CD14-positive monocyte (primary cell): Measurements from ENCODE around the gene PIK3CD. TPM values are rescaled to one million over a fixed set of nuclear protein-coding genes. Genes with fewer than 3 reads are reported as not detected.

Source experiments
- DNase-seq, 3 donors: peaks; one replicate each; pipeline ENCODE4 v3.0.0-alpha.2; 2011 to 2022
- H2AFZ ChIP-seq: 2 replicates; pipeline ENCODE4 v1.6.0; 2012; ENCODE audit warnings: mild to moderate bottlenecking, low read depth, low read length, inconsistent platforms; ENCODE audit not compliant: insufficient read depth, poor library complexity, severe bottlenecking
- H3K27ac ChIP-seq, 2 donors: 1 replicate in 1 of 2; 2 replicates in 1 of 2; pipeline ENCODE4 v1.5.1; 2012 to 2013; ENCODE audit warnings: low read length in 2 of 2, control low read depth in 1 of 2, inconsistent platforms in 1 of 2, low read depth in 1 of 2, mild to moderate bottlenecking in 1 of 2
- H3K27me3 ChIP-seq, 2 donors: one replicate each; pipeline versions ENCODE4 v1.6.0 to v1.6.1; 2011 to 2013; ENCODE audit warnings: low read length in 2 of 2; ENCODE audit not compliant: control insufficient read depth in 2 of 2, insufficient read depth in 2 of 2
- H3K36me3 ChIP-seq, 2 donors: replicated peaks in 1 of 2; 1 replicate in 1 of 2; 2 replicates in 1 of 2; pipeline versions ENCODE4 v1.5.1 to v1.6.1; 2012 to 2013; ENCODE audit warnings: low read length in 2 of 2, control low read depth in 1 of 2, inconsistent platforms in 1 of 2, mild to moderate bottlenecking in 1 of 2; ENCODE audit not compliant: insufficient read depth in 2 of 2, control insufficient read depth in 1 of 2
- H3K4me1 ChIP-seq, 2 donors: 1 replicate in 1 of 2; 2 replicates in 1 of 2; pipeline versions ENCODE4 v1.5.1 to v1.6.1; 2012 to 2013; ENCODE audit warnings: low read length in 2 of 2, control low read depth in 1 of 2, inconsistent platforms in 1 of 2, mild to moderate bottlenecking in 1 of 2, moderate library complexity in 1 of 2; ENCODE audit not compliant: insufficient read depth in 2 of 2, control insufficient read depth in 1 of 2
- H3K4me2 ChIP-seq: replicated peaks from 2 replicates; pipeline ENCODE3; 2012; ENCODE audit warnings: low read length, moderate library complexity, mild to moderate bottlenecking; ENCODE audit not compliant: poor library complexity, severe bottlenecking; ENCODE audit errors: extremely low read depth
- H3K4me3 ChIP-seq, 3 experiments: fragments of 200-600 bp in 1 of 3; sonication (generic) in 1 of 3; replicated peaks in 1 of 3; 1 replicate in 2 of 3; 2 replicates in 1 of 3; pipeline ENCODE4 v1.5.1; 2011 to 2013; ENCODE audit warnings: low read length in 3 of 3, mild to moderate bottlenecking in 3 of 3, control low read depth in 2 of 3, low read depth in 2 of 3, inconsistent platforms in 1 of 3, moderate library complexity in 1 of 3
- H3K79me2 ChIP-seq: 2 replicates; pipeline ENCODE4 v1.6.0; 2012; ENCODE audit warnings: mild to moderate bottlenecking, control low read depth, inconsistent platforms, low read length, moderate library complexity; ENCODE audit not compliant: insufficient read depth
- H3K9ac ChIP-seq: 2 replicates; pipeline ENCODE4 v1.6.0; 2017; ENCODE audit warnings: low read length, mild to moderate bottlenecking; ENCODE audit not compliant: insufficient read depth, poor library complexity, severe bottlenecking
- H3K9me3 ChIP-seq, 2 donors: replicated peaks in 1 of 2; 1 replicate in 1 of 2; 2 replicates in 1 of 2; pipeline versions ENCODE4 v1.5.1 to v1.6.1; 2012 to 2013; ENCODE audit warnings: low read length in 2 of 2, control low read depth in 1 of 2; ENCODE audit not compliant: control insufficient read depth in 1 of 2, insufficient read depth in 1 of 2
- H4K20me1 ChIP-seq: 2 replicates; pipeline ENCODE4 v1.6.0; 2012; ENCODE audit warnings: mild to moderate bottlenecking, low read length, control low read depth, moderate library complexity; ENCODE audit not compliant: insufficient read depth
- H3K27ac Mint-ChIP-seq, 7 donors: one replicate each; pipeline ENCODE4 v1.8.0; 2020; ENCODE audit warnings: mild to moderate bottlenecking in 7 of 7, mixed read lengths in 7 of 7, moderate library complexity in 6 of 7, inconsistent platforms in 2 of 7
- H3K27me3 Mint-ChIP-seq, 3 donors: one replicate each; pipeline ENCODE4 v1.8.0; 2021 to 2022; ENCODE audit warnings: low read depth in 3 of 3, mild to moderate bottlenecking in 3 of 3, mixed read lengths in 3 of 3, moderate library complexity in 3 of 3, inconsistent platforms in 1 of 3
- H3K36me3 Mint-ChIP-seq, 2 donors: one replicate each; pipeline ENCODE4 v1.8.0; 2020; ENCODE audit warnings: mixed read lengths in 2 of 2, inconsistent platforms in 1 of 2, mild to moderate bottlenecking in 1 of 2
- H3K4me1 Mint-ChIP-seq: one replicate; pipeline ENCODE4 v1.8.0; 2020; ENCODE audit warnings: mild to moderate bottlenecking, mixed read lengths
- H3K4me3 Mint-ChIP-seq, 2 donors: one replicate each; pipeline ENCODE4 v1.8.0; 2020; ENCODE audit warnings: mild to moderate bottlenecking in 2 of 2, mixed read lengths in 2 of 2, moderate library complexity in 1 of 2
- H3K9me3 Mint-ChIP-seq, 7 donors: one replicate each; pipeline ENCODE4 v1.8.0; 2020 to 2022; ENCODE audit warnings: mixed read lengths in 7 of 7, mild to moderate bottlenecking in 6 of 7, moderate library complexity in 6 of 7, inconsistent platforms in 2 of 7
- WGBS: methylation state at CpG from one replicate; pipeline ENCODE4 v1.1.5; 2013; ENCODE audit warnings: missing lambda C conversion rate; ENCODE audit not compliant: insufficient coverage; 5-methylcytosine and 5-hydroxymethylcytosine counted together
- intact Hi-C, 2 donors: fragments of 100-400 bp; cut with micrococcal nuclease; formaldehyde crosslinking; loops; one replicate each; pipeline versions ENCODE4 v1.15.0 to v1.15.1; 2023
- polyA plus RNA-seq, 3 donors: library from polyadenylated mRNA; depleted of rRNA in 1 of 3; unstranded in 2 of 3; stranded (reverse) in 1 of 3; fragments of 300-500 nt in 2 of 3; fragments of >200 nt in 1 of 3; fragmentation: Illumina TruSeq in 2 of 3; gene quantifications; 1 replicate in 2 of 3; 2 replicates in 1 of 3; pipeline ENCODE4 v1.2.3, GENCODE V29; 2012 to 2021
- TF ChIP-seq, protein P1 (sequence below): fragments of 200-600 bp; IDR thresholded peaks from one replicate; pipeline ENCODE4 v1.8.0; 2022; ENCODE audit warnings: antibody characterized with exemption, mild to moderate bottlenecking

Gene PIK3CD
- polyA plus RNA-seq, 3 donors, result 33.2 to 120 (median 52.2) TPM

- H2AFZ ChIP-seq, result no peak overlapping the region
- peak overlapping the region; percentile 5 for H3K4me2 ChIP-seq
- H3K9ac ChIP-seq, result no peak overlapping the region
- no peaks in the 10 kb centered on the region for H3K27me3 ChIP-seq
- DNase-seq, result no peak
- Mint-ChIP-seq H3K36me3 (peaks cover 14 to 33% of the 10 kb centered on the region in 2 donors), H3K27me3 (no peaks in the 10 kb centered on the region), H3K4me1 (peaks cover 79% of the 10 kb centered on the region), H3K4me3 (no peak overlapping the region), H3K27ac (peak overlapping the region in 4 of 7 donors; percentile 68 to 88 (median 76)), H3K9me3 (no peaks in the 10 kb centered on the region)
- H3K4me3 ChIP-seq, result no peak overlapping the region
- peaks cover 100% of the 10 kb centered on the region for H4K20me1 ChIP-seq
- 40% methylated on average over 1 of the region's 4 CpGs for WGBS
- TF ChIP-seq, protein P1, sequence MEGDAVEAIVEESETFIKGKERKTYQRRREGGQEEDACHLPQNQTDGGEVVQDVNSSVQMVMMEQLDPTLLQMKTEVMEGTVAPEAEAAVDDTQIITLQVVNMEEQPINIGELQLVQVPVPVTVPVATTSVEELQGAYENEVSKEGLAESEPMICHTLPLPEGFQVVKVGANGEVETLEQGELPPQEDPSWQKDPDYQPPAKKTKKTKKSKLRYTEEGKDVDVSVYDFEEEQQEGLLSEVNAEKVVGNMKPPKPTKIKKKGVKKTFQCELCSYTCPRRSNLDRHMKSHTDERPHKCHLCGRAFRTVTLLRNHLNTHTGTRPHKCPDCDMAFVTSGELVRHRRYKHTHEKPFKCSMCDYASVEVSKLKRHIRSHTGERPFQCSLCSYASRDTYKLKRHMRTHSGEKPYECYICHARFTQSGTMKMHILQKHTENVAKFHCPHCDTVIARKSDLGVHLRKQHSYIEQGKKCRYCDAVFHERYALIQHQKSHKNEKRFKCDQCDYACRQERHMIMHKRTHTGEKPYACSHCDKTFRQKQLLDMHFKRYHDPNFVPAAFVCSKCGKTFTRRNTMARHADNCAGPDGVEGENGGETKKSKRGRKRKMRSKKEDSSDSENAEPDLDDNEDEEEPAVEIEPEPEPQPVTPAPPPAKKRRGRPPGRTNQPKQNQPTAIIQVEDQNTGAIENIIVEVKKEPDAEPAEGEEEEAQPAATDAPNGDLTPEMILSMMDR, result no peak
- peak overlapping the region in 1 of 2 donors; percentile 74 for H3K27ac ChIP-seq
- H3K4me1 ChIP-seq, result peaks cover 65 to 68% of the 10 kb centered on the region in 2 donors
- H3K79me2 ChIP-seq, result peaks cover 100% of the 10 kb centered on the region
- no peaks in the 10 kb centered on the region for H3K9me3 ChIP-seq
- peaks cover 18 to 36% of the 10 kb centered on the region in 2 donors for H3K36me3 ChIP-seq
- intact Hi-C loops, result no loop called here
Observed at GRCh38 chr1:9658199-9658598, 6.7 kb downstream of the PIK3CD start.

DNA sequence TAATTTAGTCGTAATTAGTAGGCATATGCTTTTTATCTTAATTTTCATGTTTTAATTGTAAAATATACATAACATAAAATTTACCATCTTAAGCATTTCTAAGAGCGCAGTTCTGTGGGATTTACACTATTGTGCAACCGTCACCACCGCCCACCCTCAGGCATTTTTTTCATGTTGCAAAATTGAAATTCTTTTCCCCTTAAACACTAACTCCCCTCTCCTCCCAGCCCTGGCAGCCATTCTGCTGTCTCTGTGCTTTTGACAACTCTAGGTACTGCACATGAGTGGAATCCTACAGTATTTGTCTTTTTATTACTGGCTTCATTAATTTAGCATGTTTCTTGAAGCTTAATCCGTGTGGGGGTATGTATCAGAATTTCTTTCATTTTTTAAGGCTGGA, 7.8 kb downstream of the PIK3CD start:
- WGBS, result 0% methylated on average over 3 of the region's 5 CpGs
- no peak overlapping the region for H3K4me3 ChIP-seq
- intact Hi-C loops, result no loop called here
- H3K27ac ChIP-seq, result peak overlapping the region in 1 of 2 donors; percentile 17
- H3K36me3 ChIP-seq, result peaks cover 19 to 40% of the 10 kb centered on the region in 2 donors
- H3K79me2 ChIP-seq, result peaks cover 100% of the 10 kb centered on the region
- peaks cover 54 to 56% of the 10 kb centered on the region in 2 donors for H3K4me1 ChIP-seq
- TF ChIP-seq, protein P1, result no peak
- Mint-ChIP-seq H3K4me1 (peaks cover 68% of the 10 kb centered on the region), H3K4me3 (no peak overlapping the region), H3K36me3 (peaks cover 14 to 33% of the 10 kb centered on the region in 2 donors), H3K9me3 (no peaks in the 10 kb centered on the region), H3K27me3 (no peaks in the 10 kb centered on the region), H3K27ac (peak overlapping the region in 5 of 7 donors; percentile 22 to 69 (median 52))
- DNase-seq, result peak in 1 of 3 donors; percentile 28
- H2AFZ ChIP-seq, result no peak overlapping the region
- H4K20me1 ChIP-seq, result peaks cover 100% of the 10 kb centered on the region
- no peaks in the 10 kb centered on the region for H3K9me3 ChIP-seq
- H3K4me2 ChIP-seq, result no peak overlapping the region
- H3K27me3 ChIP-seq, result no peaks in the 10 kb centered on the region
- no peak overlapping the region for H3K9ac ChIP-seq
